ENCODE data around the gene NEK9.

Gene NEK9

GRCh38 chr14:75040507-75040906, 86.3 kb downstream of the NEK9 start:
- DNase-seq (ENCODE audit: low read depth in 3 of 3) = no peak

DNA sequence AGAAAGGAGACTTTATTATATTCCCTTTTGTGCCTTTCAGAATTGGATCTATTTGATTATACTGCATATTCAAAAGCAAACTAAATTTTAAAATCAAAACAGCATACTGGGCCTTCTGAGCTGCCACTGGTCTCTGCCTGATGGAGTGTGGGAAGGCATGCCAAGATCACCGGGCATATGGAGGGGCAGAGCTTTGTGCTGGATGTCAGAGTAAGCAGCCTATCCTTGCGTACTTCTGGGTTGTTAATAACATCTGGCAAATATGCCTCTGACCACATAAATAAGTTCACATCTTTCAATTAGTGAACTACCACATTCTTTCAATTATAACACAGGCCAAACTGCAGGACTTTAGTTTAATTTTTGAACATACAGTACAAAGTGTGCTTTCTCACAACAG, 93.9 kb downstream of the NEK9 start:
- no peak for DNase-seq (ENCODE audit: low read depth in 3 of 3)

DNA sequence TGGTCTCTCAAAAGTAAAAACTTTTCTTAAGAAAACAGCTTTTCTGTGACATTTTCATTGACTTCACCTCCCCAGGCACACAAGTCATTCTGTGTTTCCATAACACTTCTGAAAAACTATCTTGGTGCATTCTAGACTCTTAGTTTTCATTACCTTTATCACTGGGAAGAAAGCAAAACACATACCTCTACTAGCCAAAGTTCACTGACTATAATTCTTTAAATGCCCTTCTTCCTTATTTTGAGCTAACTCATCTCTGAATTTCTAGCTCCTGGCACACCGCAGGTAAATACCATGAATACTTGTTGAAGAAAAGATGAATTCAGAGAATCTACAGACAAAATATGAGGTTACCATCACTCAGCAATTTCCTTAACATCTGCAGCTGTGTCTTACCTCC, 96.7 kb downstream of the NEK9 start:
- DNase-seq (ENCODE audit: low read depth in 3 of 3) = no peak

All from stimulated activated CD4-positive, alpha-beta T cell treated with anti-CD3 and anti-CD28 coated beads, TNF-alpha, amount 100 ng/mL, for 24 hours (primary cell).